HS-5 (cell line): Measurements from ENCODE around the gene BCLAF1.
A peak's percentile ranks its signal among the peaks of the same experiment; 100 is the strongest.
"Not testable (repeated sequence)": the region's sequence is repeated elsewhere in the genome, so short reads cannot be mapped to it uniquely, and the experiment has no call there.

Experiments used
- DNase-seq: peaks from one replicate; pipeline ENCODE4 v3.0.0-alpha.2; 2012; ENCODE audit warnings: low read depth

BCLAF1 gene

DNA sequence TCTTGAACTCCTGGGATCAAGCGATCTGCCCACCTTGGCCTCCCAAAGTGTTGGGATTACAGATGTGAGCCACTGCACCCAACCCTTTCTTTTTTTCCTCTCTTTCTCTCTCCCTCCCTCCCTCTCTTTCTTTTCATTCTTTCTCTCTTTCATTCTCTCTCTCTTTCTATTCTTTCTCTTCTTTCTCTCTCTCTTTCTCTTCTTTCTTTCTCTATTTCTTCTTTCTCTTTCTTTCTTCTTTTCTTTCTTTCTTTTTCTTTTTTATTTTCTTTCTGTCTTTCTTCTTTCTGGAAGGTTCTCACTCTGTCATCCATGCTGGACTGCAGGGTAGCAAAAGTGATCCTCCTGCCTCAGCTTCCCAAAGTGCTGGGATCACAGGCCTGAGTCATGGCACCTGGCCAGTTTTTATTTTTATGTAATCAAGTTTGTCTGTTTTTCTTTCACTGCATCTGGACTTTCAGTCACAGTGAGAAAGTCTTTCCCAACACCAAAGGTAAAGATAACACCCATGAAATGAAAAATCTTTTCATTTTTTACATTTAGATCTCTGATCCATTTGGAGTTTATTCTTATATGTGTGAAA lies 20.2 kb upstream of the BCLAF1 start:
- no peak for DNase-seq

DNA sequence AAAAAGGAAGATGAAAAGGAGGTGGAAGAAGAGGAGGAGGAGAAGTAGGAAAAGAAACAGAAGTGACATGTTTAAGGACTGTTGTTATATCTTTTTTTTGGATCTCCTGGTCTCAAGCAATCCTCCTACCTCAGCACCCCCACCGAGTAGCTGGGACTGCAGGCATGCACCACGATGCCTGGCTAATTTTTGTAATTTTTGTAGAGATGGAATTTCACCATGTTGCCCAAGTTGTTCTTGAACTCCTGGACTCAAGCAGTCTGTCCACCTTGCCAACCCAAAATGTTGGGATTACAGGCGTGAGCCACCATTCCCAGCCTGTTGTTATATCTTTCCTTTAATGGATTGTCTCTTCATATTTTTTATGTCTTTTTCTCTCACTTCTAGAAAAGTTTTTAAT lies 19.5 kb upstream of the BCLAF1 start:
- DNase-seq = no peak

DNA sequence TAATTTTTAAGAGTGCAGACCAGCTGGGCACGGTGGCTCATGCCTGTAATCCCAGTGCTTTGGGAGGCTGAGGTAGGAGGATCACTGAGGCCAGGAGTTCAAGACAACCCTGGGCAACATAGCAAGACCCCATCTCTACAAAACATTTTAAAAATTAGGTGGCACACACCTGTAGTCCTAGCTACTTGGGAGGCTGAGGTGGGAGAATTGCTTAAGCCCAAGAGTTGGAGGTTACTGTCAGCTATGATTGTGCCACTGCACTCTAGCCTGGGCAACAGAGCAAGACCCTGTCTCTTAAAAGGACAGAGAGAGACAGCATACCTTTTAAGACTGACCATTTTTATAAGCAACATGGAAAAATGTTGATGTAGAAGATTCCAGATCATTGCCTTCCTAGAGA lies 18.8 kb upstream of the BCLAF1 start:
- DNase-seq = not testable (repeated sequence)

DNA sequence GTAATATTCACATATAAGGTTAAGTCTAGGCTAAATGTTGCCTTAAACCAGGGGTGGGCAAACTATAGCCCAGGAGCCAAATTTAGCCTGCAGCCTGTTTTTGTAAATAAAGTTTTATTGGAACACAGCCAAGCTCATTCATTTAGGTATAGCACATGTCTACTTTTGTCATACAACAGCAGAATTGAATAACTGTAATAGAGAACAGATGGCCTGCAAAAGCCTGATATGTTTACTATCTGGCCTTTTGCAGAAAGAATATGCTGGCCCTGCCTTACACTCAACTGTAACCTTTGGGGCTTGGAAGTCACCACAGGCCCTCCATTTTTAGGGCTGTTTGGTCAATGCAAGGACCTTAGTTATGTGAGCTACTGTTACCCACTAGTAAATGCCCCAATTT lies 17.7 kb upstream of the BCLAF1 start:
- DNase-seq = no peak

DNA sequence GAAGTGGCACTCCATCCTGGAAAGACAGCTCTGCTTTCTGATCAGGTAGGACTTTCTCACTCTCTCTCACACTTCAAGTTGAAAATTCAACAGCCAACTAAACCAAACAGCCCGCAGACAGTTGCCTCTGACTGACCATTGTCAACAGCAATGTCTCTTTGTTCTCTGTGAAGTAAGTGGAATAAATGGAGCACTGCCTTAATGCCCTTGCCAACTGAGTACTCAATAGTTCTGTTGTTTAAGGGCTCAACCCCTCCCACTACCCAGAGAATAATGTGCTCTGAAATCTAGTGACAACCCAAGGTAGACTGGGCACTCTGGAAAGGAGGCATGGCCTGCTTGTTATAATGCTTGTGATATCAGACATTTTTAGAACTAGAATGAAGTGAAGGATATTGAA lies 16.8 kb upstream of the BCLAF1 start:
- no peak for DNase-seq

DNA sequence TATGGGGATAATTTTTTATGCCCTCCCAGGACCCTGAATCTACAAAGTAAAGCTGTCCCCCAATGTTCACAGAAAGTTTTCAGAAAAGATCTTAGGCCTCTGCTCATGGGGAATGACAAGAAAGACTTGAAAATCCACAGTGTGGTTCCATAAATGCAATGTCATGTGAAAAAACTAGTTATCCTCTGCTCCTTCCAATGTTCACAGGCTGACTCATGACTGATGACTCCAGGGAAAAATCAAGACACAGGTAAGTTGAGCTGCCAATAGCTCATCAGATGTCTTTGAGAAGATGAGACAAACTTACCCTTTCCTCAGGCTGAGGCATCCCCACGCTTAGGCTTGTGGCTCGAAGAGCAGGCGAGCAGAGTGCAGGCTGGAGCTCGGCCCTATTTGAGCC lies 14.8 kb upstream of the BCLAF1 start:
- DNase-seq = no peak

DNA sequence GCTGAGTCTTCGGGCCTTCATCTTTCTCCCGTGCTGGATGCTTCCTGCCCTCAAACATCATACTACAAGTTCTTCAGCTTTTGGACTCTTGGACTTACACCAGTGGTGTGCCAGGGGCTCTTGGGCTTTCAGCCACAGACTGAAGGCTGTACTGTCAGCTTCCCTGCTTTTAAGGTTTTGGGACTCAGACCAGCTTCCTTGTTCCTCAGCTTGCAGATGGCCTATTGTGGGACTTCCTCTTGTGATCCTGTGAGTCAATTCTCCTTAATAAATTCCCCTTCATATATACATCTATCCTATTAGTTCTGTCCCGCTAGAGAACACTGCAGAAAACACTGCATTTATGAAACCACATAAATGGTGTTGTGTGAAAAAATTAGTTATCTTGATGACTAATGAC lies 13.9 kb upstream of the BCLAF1 start:
- no peak for DNase-seq

DNA sequence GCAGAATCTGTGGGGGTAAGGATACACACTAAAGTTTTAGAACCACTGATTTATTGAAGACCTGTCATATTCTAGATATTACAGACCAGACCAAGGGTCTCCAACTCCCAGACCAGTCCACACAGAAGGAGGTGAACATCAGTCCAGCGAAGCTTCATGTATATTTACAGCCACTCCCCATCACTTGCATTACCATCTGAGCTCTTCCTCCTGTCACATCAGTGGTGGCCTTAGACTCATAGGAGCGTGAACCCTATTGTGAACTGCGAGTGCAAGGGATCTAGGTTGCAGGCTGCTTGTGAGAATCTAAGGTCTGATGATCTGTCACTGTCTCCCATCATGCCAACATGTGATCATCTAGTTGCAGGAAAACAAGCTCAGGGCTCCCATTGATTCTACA lies 5.0 kb upstream of the BCLAF1 start:
- DNase-seq = no peak

DNA sequence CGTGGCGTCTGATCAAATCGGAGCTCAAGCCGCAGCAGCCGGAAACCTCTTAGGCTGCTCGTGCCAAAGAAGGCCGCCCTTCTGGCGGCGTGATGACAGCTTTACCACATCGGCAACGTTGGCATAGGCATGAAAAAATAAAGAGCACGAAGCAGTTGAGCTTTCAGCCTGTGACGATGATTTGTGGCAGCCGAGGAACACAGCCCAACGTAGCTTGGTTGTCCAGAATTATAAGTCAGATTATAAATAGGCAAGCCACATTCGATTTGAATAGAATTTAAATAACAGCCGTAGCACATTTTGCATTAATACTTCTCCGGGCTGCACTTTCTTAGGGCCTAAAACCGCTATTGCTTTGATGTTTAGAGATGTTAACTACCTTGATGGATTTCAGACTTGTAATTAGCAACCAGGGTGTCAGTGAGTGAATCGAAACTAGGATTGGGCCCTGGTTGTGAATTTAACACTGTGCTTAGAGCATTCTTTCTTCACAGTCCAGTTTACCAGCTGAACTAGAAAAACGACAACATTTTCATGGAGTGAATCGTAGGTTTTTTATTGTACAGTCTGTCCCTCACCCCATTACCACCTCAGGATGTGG lies 864 bp upstream of the BCLAF1 start:
- DNase-seq = peak; percentile 63

DNA sequence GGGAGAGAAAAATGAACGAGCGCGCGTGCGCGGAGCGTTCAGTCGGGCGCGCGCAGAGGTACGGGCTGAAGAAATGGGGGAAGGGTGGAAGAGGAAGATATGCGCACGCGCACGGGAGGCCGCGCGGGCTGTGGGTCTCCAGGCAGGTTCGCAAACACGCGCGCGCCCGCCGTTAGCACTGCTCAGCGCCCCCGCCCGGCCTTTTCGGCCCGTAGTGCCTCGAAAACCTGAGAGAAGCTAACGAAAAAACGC lies 393 bp downstream of the BCLAF1 start:
- DNase-seq = peak; percentile 49

DNA sequence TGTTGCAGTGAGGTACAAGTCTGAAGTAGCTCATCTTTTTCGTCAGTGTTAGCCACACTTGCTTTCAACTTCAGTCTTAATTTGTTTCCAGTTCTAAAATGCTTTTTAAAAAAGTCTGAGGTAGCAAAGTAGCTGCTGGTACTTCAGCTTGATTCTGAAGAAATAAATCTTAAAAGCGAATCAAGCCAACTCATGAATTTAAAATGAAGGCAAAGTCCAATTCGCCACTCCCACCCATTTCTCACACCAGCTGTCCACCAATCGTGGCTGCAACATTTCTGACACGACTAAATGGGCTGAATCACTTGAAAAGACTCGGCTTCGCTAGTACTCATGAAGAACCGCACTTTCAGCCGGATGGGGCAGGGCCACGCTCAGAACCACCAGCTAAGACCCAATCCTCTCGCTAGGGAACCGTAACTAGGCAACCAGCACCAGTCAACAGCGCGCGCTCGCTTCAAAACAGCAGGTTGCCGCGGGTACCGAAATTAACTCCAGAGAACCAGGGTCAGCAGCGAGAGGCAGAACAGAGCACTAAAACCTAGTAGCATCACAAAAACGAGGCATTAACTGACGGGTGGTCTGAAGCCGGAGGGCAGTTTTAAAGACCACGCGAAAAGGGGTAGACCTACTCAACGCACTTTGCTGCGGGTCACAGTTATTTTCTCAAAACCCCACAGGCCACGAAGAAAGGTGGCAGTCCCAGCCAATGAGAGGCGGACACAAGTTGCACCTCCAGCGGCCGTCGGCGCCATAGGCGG lies 900 bp downstream of the BCLAF1 start:
- peak; percentile 84 for DNase-seq

DNA sequence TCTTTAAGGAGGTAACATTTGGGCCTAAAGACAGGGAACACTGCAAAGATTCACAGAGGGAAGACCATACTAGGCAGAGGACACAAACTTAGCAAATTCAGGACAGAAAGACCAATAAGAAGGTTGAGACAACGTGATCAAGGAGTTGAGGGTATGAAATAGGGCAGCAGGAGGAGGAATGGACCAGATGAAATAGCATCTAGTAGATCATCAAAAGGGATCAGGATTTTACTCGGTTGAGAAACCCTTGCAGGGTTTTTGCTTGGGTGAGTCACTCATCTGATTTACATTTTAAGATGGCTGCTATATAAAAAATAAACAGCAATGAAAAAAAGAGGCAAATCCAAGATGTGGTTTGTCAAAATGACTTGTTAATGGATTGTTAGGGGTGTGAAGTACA lies 4.7 kb downstream of the BCLAF1 start:
- DNase-seq = peak; percentile 18

DNA sequence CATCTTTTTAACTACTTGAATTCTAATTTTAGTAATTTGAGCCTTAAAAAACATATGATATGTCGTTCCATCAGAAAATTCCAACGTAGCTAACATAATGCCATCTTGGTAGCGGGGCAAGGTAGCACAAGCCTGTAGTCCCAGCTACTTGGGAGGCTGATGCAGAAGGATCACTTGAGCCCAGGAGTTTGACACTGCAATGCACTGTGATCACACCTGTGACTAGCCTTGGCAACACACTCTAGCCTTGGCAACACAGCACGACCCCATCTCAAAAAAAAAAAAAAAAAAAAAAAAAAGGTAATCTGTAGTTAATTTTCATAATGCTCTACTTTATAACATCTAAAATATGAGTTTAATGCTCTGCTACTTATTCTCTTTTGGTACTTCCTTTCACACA lies 6.7 kb downstream of the BCLAF1 start:
- no peak for DNase-seq

DNA sequence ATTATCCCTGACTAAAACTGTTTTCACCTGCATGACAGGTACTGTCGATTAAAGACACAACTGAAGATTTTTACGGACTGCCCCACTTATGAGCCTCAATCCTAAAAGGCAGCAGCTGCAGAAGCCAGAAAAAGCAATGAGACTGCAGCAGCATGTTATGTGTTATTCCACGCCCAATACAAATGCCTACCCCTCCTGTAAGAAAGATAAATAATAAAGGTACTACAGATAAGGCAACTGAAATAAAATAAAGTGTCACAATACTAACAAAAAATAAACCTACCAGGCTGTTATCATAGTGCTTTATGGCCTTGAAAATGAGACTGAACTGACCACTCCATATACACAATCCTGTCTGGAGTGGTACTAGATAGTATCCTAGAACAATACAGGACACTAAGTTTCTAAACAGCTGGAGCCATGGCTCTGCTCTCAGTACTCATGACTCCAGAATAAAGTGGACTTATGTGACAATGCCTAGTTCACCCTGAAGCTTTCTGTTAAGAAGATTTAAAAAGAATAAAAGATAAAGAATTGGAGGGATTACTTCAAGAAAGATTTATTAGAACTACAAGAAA lies 9.5 kb downstream of the BCLAF1 start:
- DNase-seq = no peak

DNA sequence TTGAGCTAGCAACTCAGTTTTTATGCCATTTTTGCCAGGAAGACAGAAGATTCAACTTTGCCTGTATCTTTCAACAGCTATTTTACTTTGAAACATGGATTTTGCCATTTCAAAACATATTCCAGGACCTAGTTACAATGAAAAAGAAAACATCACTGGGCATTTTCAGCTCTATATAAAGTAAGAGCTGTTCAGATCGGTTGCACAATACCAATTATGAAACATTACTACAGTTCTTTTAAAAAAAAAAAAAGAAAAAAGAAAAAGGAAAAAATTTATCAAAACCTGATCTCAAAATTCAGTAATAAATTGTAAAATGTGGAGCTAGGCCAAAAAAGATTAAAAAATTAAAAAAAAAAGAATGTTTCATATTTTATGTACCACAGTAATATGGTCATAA lies 15.6 kb downstream of the BCLAF1 start:
- DNase-seq = no peak

DNA sequence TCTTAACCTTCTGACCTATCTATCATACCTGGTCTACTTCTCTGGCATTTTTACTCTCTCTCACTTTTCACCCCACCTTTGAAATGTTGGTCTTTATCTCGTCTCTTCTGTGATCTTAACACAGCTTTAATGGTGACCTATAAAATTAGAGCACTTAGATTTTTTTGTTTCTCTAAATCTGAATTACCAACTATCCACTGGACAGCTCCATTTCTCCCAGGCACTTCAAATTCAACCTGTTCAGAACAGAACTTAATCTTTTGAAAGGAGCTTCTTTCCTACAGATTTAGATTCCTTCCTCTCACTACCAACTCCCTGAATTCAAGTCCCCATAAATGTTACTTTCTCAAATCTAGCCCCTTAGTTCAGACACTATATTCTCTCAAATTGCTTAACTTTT lies 24.5 kb downstream of the BCLAF1 start:
- no peak for DNase-seq

DNA sequence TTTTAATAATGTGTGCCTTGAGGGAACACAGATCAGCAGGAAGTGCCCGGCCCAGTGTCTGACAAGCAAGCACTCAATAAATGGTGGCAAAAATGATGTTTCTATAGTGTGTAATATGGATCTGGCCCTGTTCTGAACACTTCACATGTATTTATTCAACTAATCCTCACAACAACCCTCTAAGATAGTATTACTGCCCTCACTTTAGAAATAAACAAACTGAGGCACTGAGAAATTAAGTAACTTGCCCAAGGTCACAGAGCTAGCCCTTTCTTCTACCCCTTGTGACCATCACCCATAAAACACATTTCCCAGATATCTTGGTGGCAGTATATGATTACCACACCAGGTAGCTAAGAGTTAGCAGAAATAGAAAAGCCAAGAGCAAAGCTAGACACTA lies 26.7 kb downstream of the BCLAF1 start:
- DNase-seq = no peak

DNA sequence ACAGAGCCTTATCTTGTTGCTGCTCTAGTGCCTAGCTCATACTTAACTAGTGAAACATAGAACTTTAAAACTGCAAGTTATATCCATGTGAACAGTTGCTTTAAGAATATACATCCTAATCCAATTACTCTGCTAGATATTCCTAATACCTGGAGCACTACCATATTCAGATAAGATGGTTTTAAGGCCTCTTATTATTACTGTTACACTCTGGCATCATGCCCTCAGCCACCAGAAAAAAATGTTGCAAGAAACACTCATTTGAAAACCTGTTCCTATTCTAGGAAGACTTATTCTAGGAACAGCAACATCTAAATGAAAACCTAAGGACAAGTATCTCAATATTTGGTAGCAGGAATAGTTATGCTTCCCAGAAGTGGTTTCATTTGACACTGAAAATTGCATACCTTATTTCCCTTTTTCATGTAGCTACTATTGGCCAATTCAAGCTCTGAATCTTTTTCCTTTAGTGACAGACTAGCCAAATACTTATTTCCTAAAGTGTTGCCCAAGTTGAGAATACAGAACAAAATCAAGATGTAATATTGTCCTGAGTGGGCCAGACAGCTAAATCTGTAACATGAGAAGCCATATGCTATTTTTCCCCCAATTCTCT lies 34.7 kb downstream of the BCLAF1 start:
- DNase-seq = no peak

DNA sequence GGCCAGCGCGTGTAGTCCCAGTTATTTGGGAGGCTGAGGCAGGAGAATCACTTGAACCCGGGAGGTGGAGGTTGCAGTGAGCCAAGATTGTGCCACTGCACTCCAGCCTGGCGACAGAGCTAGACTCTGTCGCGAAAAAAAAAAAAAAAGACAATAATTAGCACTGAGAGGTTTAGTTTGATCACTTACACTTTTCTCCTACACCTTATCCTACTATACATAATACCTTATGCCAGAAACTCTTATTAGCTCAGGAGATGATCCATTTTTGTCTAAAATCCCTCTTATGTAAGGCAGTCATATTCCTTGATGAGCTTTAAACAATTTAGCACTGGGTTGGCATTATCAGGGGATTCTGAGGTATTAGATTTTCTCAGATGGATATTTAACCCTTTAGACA lies 35.9 kb downstream of the BCLAF1 start:
- DNase-seq = no peak

DNA sequence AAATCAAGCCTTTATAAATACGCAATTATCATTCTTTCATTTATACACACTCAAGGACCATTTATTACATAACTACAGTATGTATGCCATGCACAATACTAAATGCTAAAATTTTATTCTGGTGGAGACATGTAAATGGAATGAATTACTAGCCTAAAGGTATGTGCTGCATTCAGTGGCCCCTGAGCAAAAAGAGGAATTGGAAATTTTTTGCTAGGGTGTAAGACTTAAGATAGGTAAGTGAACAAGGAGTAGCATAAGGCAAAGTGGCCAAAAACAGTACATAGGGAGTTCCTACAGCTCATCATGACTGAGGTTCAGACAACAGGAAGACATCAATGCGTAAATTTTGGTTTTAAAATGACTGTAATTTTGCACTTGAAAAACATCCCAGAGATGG lies 37.2 kb downstream of the BCLAF1 start:
- no peak for DNase-seq

DNA sequence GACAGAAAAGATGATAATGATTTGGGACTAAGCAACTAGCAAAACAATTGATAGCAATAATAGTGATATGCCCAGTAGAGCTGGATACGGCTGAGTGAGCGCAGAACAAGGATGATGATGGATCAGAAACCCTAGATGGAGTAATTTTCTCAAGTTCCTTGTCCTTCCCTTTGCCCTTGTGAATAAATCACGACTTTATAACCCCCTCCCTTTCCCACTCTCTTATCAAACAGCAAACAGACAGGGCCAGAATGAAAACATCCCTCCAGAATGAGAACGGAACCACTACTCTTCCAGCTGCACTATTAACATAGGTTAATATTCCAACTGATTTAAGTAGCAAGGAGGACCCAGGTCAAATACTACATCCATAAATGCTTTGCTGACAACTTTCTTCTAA lies 38.3 kb downstream of the BCLAF1 start:
- DNase-seq = no peak

DNA sequence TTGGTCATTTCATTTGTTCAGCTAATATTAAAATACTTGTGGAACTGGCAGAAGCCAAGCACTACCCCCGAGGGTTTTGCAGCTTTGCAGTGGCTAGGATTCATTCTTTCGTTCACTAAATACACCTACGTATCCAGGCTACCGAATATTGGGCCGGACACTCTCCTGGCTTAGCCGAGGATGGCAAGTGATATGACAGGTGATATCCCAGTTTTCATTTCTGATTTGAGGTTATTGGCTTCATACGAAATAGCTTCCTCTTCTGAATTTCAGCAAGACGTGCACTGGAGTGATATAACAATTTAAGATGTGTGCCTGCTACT lies 39.0 kb downstream of the BCLAF1 start:
- no peak for DNase-seq
